GM06990 (cell line): ENCODE data around the gene RHEB.

ENCODE experiments used
- DNase-seq: peaks from one replicate; pipeline ENCODE4 v3.0.0-alpha.2; 2011; ENCODE audit not compliant: insufficient read length; ENCODE audit errors: extremely low read depth
- H3K27me3 ChIP-seq: replicated peaks from 2 replicates; pipeline ENCODE4 v1.6.0; 2011; ENCODE audit warnings: low read length; ENCODE audit not compliant: control insufficient read depth, insufficient read depth
- H3K36me3 ChIP-seq: 2 replicates; pipeline ENCODE4 v1.5.1; 2011; ENCODE audit warnings: low read length; ENCODE audit not compliant: control insufficient read depth, insufficient read depth
- H3K4me3 ChIP-seq: replicated peaks from 2 replicates; pipeline ENCODE4 v1.5.1; 2011; ENCODE audit warnings: low read depth, mild to moderate bottlenecking, control low read depth, low read length
- CTCF ChIP-seq: IDR thresholded peaks from 2 replicates; pipeline ENCODE4 v1.5.1; 2011; ENCODE audit warnings: low read length, control low read depth, mild to moderate bottlenecking, inconsistent platforms; ENCODE audit not compliant: insufficient read depth, poor library complexity, severe bottlenecking

The RHEB gene

GRCh38 chr7:151484971-151485707 is 34.6 kb downstream of the RHEB start:
- DNase-seq, result no peak
- peaks cover 8% of the 10 kb centered on the region for H3K36me3 ChIP-seq

GRCh38 chr7:151483711-151483983 is 36.0 kb downstream of the RHEB start:
- TF ChIP-seq CTCF, result no peak
- peaks cover 4% of the 10 kb centered on the region for H3K36me3 ChIP-seq

More at GRCh38 chr7:151484971-151485707, 34.6 kb downstream of the RHEB start:
- TF ChIP-seq CTCF, result no peak
- H3K27me3 ChIP-seq, result no peaks in the 10 kb centered on the region
- no peak overlapping the region for H3K4me3 ChIP-seq

GRCh38 chr7:151482883-151483710 is 36.6 kb downstream of the RHEB start:
- no peak for DNase-seq
- Histone ChIP-seq H3K36me3 (peaks cover 4% of the 10 kb centered on the region), H3K27me3 (no peaks in the 10 kb centered on the region), H3K4me3 (no peak overlapping the region)
- TF ChIP-seq CTCF, result no peak

More at GRCh38 chr7:151483711-151483983, 36.0 kb downstream of the RHEB start:
- H3K4me3 ChIP-seq, result no peak overlapping the region
- no peaks in the 10 kb centered on the region for H3K27me3 ChIP-seq
- no peak for DNase-seq

GRCh38 chr7:151481650-151482505 is 37.8 kb downstream of the RHEB start:
- no peaks in the 10 kb centered on the region for H3K27me3 ChIP-seq
- no peak overlapping the region for H3K4me3 ChIP-seq
- peaks cover 4% of the 10 kb centered on the region for H3K36me3 ChIP-seq
- no peak for DNase-seq
- no peak for TF ChIP-seq CTCF

- DNase-seq, result no peak
- TF ChIP-seq CTCF, result no peak
- peaks cover 2% of the 10 kb centered on the region for H3K36me3 ChIP-seq
- H3K27me3 ChIP-seq, result no peaks in the 10 kb centered on the region
- H3K4me3 ChIP-seq, result no peak overlapping the region
Observed at GRCh38 chr7:151477867-151478266, 41.8 kb downstream of the RHEB start.
